Activated naive CD4-positive, alpha-beta T cell treated with anti-CD3 and anti-CD28 coated beads, Interleukin-2, amount 50 U/mL, for 72 hours (primary cell): ENCODE results near the gene RASAL3. TPM values are rescaled to one million over a fixed set of nuclear protein-coding genes. Genes with fewer than 3 reads are reported as not detected.

Source experiments
- ATAC-seq, 2 donors: fragments of 150-1000 bp; cut with Tn5 transposase; 2 replicates each; pipeline ENCODE4 v1.10.0; 2021; ENCODE audit warnings: mild to moderate bottlenecking in 2 of 2, moderate library complexity in 2 of 2
- DNase-seq, 2 donors: peaks; one replicate each; pipeline ENCODE4 v3.0.0; 2021 to 2022; ENCODE audit warnings: low spot score in 2 of 2
- H3K27ac Mint-ChIP-seq, 2 donors: one replicate each; pipeline ENCODE4 v1.8.0; 2022; ENCODE audit warnings: mild to moderate bottlenecking in 2 of 2, mixed read lengths in 2 of 2
- H3K36me3 Mint-ChIP-seq, 2 donors: one replicate each; pipeline ENCODE4 v1.8.0; 2022; ENCODE audit warnings: mixed read lengths in 2 of 2
- H3K9me3 Mint-ChIP-seq, 2 donors: one replicate each; pipeline ENCODE4 v1.8.0; 2022; ENCODE audit warnings: mixed read lengths in 2 of 2
- total RNA-seq, 2 donors: library from RNA; stranded (reverse); gene quantifications; one replicate each; pipeline ENCODE4 v1.2.3, GENCODE V29; 2022

Gene RASAL3
- total RNA-seq, 2 donors from 2014 or later = 64.5 to 101 TPM

DNA sequence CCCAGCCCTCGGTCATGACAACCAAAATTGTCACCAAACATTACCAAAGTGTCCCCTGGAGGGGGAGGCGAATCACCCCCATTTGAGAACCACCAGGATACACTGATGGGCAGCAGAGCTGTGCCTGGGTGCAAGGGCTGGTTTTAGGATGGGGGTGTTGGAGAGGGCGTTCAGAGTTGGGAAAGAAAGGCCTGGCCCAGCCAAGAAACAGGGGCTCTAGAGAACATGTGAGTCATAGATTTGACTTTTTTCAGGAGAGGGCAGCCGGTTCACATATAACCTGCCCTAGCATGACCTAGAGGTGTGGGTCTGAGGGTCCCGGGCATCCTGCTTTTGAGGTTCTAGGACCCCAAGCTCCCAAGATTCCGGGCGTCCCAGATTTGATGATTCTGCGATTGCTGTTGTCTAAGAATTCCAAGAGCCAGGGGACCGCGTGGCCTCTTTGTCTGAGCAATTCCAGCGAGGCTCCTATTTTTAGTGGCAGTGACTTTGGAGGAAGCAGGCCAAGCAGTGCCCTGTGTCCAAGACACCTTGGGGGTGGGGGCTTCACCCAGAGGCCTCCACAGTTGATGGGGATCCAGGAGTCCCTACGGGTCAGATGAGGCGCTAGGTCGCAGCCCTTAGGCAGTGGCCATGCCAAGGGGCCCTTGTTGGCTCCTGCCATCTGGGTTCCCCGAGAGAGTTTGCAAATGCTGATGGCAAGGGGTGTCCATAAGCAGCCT lies 19.7 kb downstream of the RASAL3 start:
- no peak for DNase-seq
- Mint-ChIP-seq H3K9me3 (no peaks in the 10 kb centered on the region), H3K27ac (no peak overlapping the region), H3K36me3 (no peaks in the 10 kb centered on the region)
- ATAC-seq = no peak

GRCh38 chr19:15443838-15444237 lies 20.5 kb downstream of the RASAL3 start:
- H3K27ac Mint-ChIP-seq = no peak overlapping the region
- DNase-seq (no peak), ATAC-seq (no peak)
- no peaks in the 10 kb centered on the region for H3K9me3 Mint-ChIP-seq
- H3K36me3 Mint-ChIP-seq = no peaks in the 10 kb centered on the region

GRCh38 chr19:15443325-15443724 lies 21.0 kb downstream of the RASAL3 start:
- no peak for ATAC-seq
- no peak for DNase-seq
- no peaks in the 10 kb centered on the region for H3K36me3 Mint-ChIP-seq
- H3K27ac Mint-ChIP-seq = no peak overlapping the region
- no peaks in the 10 kb centered on the region for H3K9me3 Mint-ChIP-seq

GRCh38 chr19:15442142-15442920 lies 22.0 kb downstream of the RASAL3 start:
- DNase-seq (no peak), ATAC-seq (no peak)
- no peak overlapping the region for H3K27ac Mint-ChIP-seq
- no peaks in the 10 kb centered on the region for H3K9me3 Mint-ChIP-seq
- H3K36me3 Mint-ChIP-seq = no peaks in the 10 kb centered on the region

DNA sequence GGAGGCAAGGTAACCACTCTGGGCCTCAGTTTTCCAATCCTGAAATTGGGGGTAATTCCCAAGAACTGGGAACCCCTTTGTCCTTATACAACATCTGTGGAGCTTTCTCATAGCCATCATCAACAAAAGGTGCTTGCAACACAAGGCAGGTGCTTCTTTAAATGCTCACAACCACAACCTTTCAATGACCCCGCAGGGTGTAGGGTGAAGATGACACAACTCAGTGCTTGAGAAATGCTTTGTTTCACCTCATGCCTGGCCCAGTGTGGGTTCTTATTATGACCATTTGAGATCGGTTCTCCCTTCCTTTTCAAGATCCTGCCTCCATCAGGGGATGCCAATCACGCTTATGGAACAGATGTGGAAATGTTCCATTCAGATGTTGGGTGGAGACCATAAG lies 23.0 kb downstream of the RASAL3 start:
- Mint-ChIP-seq H3K36me3 (no peaks in the 10 kb centered on the region), H3K27ac (no peak overlapping the region), H3K9me3 (no peaks in the 10 kb centered on the region)
- ATAC-seq = no peak
- no peak for DNase-seq

DNA sequence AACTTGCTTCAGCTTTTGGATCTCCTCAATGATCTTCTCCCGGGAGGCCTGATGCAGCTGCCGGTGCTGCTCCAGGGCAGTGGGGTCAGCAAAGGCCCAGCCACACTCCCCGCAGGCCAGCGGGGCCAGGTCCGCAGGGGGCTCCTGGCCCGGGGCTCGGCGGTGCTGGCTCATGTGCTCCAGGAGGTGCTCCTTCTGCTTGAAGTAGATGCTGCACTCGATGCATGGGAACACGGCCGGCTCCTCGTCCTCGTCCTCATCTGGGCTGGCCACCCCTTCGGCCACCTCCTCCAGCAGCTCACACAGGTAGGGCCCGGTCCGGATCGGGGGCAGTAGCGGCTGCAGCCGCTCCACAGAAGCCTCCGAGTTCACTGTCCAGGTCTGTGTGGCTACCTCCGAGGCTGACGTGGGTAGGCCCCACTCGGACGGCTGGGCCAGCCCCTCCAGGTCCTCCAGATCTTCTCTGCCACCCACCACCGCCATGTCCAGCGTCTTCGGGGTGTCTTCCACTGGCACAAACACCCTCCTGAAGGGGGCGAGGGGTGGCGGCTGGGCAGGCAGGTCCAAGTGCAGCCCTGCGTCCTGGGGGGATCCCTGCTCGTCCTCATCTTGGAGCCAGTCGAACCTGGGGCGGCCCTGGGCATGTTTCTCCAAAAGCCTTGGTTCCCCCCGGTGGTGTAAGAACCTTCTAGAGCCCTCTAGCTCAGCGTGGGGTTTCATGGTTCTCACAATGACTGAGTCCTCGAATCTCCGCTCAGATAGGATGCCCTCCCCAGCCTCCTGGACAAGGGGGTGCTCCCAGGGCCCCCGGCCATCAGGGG lies 24.3 kb downstream of the RASAL3 start:
- Mint-ChIP-seq H3K36me3 (no peaks in the 10 kb centered on the region), H3K27ac (no peak overlapping the region), H3K9me3 (no peaks in the 10 kb centered on the region)
- DNase-seq (no peak), ATAC-seq (no peak)

GRCh38 chr19:15439078-15439799 lies 25.1 kb downstream of the RASAL3 start:
- Mint-ChIP-seq H3K27ac (no peak overlapping the region), H3K9me3 (no peaks in the 10 kb centered on the region), H3K36me3 (no peaks in the 10 kb centered on the region)
- DNase-seq (no peak), ATAC-seq (no peak)

DNA sequence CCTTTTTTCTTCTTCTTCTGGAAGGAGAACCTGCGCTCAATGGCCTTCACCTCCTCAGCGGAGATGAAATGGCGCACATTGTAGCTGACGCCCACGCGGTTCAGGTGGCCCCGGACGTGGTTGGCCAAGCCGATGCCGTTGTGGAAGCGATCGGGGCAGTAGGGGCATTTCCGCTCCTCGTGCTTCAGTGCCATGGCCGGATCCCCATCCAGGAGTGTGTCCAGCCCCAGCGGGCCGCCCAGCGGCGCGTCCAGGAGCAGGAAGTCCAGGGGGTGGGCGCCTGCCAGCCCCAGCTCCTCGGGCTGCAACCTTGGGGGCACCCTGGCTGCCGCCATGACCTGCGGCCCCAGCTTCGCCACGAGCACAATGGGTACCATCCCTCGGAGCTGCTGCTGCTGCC lies 25.8 kb downstream of the RASAL3 start:
- no peak for ATAC-seq
- Mint-ChIP-seq H3K27ac (no peak overlapping the region), H3K9me3 (no peaks in the 10 kb centered on the region), H3K36me3 (peaks cover 0 to under 1% of the 10 kb centered on the region in 2 donors)
- DNase-seq = no peak

- no peak for ATAC-seq
- Mint-ChIP-seq H3K27ac (no peak overlapping the region), H3K9me3 (no peaks in the 10 kb centered on the region), H3K36me3 (peaks cover 0 to 6% of the 10 kb centered on the region in 2 donors)
- no peak for DNase-seq
These were observed 26.2 kb downstream of the RASAL3 start for GRCh38 chr19:15438124-15438496.

DNA sequence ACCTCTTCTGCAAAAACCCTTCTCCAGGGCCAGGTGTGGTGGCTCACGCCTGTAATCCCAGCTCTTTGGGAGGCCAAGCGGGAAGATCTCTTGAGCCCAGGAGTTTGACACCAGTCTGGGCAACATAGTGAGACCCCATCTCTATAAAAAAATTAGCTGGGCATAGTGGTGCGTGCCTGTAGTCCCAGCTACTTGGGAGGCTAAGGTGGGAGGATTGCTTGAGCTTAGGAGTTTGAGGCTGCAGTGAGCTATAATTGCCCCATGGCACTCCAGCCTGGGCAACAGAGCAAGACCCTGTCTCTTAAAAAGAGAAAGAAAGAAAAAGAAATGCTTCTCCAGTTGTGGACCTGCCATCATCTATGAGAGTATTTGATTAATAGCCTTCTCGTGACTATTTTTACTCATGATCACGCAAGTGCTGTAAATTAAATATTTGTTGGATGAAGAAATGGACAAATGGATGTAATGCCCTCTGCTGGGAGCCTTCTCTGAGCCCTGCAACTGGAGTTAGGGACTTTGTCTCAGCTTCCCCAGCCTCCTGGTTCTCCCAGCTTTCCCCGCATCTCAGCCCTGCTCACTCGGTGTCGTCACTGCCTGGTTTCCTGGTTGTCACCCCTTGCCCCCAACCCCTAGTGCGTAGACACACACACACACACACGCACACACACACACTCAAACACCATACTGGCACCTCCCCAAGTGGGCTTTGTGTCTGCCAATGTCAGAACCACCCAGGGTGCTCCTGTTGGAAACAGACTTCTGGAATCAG lies 26.8 kb downstream of the RASAL3 start:
- ATAC-seq (no peak), DNase-seq (no peak)
- peaks cover 0 to 10% of the 10 kb centered on the region in 2 donors for H3K36me3 Mint-ChIP-seq
- H3K27ac Mint-ChIP-seq = no peak overlapping the region
- H3K9me3 Mint-ChIP-seq = no peaks in the 10 kb centered on the region

DNA sequence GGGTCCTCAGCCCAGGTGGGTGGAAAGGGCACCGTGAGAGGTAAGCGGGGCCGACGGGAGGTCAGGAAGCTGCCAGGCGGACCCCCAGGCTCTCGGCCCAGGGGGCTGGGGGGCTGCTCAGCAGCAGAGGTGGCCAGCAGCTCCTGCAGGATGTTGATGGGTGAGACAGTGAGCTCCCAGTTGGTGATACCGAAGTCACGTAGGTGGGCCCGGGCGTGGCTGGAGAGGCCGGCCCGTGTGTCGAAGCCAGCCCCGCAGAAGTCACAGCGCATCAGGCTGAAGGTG lies 27.6 kb downstream of the RASAL3 start:
- ATAC-seq (no peak), DNase-seq (no peak)
- Mint-ChIP-seq H3K9me3 (no peaks in the 10 kb centered on the region), H3K36me3 (peaks cover 4 to 13% of the 10 kb centered on the region in 2 donors), H3K27ac (no peak overlapping the region)

DNA sequence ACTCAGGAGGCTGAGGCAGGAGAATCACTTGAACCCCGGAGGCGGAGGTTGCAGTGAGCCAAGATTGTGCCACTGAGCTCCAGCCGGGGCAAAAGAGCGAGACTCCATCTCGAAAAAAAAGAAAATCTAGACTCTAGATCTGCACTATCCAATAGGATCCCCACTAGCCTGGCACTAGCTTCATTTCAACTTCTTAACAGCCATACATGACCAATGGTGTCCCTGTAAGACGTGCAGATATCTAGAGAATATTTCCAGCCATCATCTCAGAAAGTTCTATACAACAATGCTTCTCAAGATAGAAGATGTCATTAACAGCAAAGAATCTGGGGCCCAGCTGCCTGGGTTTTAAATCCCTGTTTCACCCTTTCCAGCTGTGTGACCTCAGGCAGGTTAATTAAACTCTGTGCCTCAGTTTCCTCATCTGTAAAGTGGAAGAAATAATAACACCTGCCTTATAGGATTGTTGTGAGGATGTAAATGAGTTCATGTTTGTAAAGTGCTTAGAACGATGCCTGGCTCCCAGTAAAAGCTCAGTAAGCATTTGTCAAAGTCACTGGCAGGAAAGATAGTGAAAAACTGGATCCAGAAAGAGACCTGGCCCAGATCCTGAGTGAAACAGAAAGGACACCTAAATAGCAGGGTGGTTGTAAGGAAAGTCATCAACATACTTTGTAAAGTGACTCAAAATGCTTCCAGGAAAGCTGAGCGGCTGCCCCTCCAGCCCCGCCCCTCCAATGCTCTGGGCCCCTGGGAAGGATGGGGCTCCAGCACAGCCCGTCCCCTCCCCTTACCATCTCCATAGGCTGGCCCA lies 28.1 kb downstream of the RASAL3 start:
- H3K36me3 Mint-ChIP-seq = peaks cover 9 to 19% of the 10 kb centered on the region in 2 donors
- no peaks in the 10 kb centered on the region for H3K9me3 Mint-ChIP-seq
- peak overlapping the region in 1 of 2 donors; percentile 24 for H3K27ac Mint-ChIP-seq
- DNase-seq = no peak
- no peak for ATAC-seq

DNA sequence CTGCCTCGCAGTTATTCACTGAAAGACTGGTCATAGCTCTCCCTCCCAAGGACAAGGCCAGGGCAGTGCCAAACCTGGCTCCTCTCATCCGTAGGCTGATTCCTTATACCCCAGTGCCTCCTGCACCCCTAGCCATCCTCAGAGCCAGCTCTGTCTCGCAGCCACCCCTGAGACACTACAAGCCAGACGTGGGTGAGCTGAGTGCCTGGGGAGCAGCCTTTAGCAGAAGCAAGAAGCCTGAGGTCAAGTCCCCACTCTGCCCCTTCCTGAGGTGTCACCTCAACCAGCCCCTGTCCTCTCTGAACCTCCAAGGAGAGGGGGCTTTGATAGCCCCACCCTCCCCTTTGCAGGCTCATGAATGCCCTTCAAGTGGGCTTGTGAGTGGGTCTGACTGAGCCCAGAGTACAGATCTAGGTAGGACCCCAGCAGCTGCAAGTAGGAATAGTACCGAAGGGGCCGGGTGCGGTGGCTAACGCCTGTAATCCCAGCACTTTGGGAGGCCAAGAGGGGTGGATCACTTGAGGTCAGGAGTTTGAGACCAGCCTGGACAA lies 30.8 kb downstream of the RASAL3 start:
- peak overlapping the region; percentile 90 to 94 for H3K27ac Mint-ChIP-seq
- DNase-seq = no peak
- H3K36me3 Mint-ChIP-seq = peaks cover 10 to 20% of the 10 kb centered on the region in 2 donors
- ATAC-seq = no peak
- no peaks in the 10 kb centered on the region for H3K9me3 Mint-ChIP-seq

- ATAC-seq (peak; percentile 88 to 91), DNase-seq (peak; percentile 93 to 95)
- peak overlapping the region; percentile 90 to 94 for H3K27ac Mint-ChIP-seq
- no peaks in the 10 kb centered on the region for H3K9me3 Mint-ChIP-seq
- peaks cover 10 to 20% of the 10 kb centered on the region in 2 donors for H3K36me3 Mint-ChIP-seq
These were observed 31.5 kb downstream of the RASAL3 start for GRCh38 chr19:15432629-15433518.
